ENCODE data around the gene PPP1R12B.
"Not testable (repeated sequence)": the region's sequence is repeated elsewhere in the genome, so short reads cannot be mapped to it uniquely, and the experiment has no call there.

PPP1R12B gene

GRCh38 chr1:202479661-202480060 is 131.2 kb downstream of the PPP1R12B start:
- H3K4me1 ChIP-seq (ENCODE audit: control insufficient read depth, insufficient read depth, low read length); H3K27ac ChIP-seq (ENCODE audit: extremely low read depth, low read depth, low read length); H3K9me3 ChIP-seq (ENCODE audit: control insufficient read depth, insufficient read depth, low read depth, low read length); H3K4me3 ChIP-seq (ENCODE audit: low read depth, low read length); POLR2A ChIA-PET; H3K36me3 ChIP-seq (ENCODE audit: control insufficient read depth in 2 of 2, insufficient read depth in 1 of 2, low read length in 2 of 2): not testable (repeated sequence)
- CTCF ChIA-PET: interaction anchor here (1.1 kb wide), 1 partner anchor 120 kb away, joined by 3 read pairs; no protein-coding TSS in a partner anchor

GRCh38 chr1:202480640-202481039 is 132.1 kb downstream of the PPP1R12B start:
- CTCF ChIA-PET; H3K4me3 ChIP-seq (ENCODE audit: low read depth, low read length); H3K27ac ChIP-seq (ENCODE audit: extremely low read depth, low read depth, low read length); H3K9me3 ChIP-seq (ENCODE audit: control insufficient read depth, insufficient read depth, low read depth, low read length); H3K4me1 ChIP-seq (ENCODE audit: control insufficient read depth, insufficient read depth, low read length); POLR2A ChIA-PET; H3K36me3 ChIP-seq (ENCODE audit: control insufficient read depth in 2 of 2, insufficient read depth in 1 of 2, low read length in 2 of 2): not testable (repeated sequence)

DNA sequence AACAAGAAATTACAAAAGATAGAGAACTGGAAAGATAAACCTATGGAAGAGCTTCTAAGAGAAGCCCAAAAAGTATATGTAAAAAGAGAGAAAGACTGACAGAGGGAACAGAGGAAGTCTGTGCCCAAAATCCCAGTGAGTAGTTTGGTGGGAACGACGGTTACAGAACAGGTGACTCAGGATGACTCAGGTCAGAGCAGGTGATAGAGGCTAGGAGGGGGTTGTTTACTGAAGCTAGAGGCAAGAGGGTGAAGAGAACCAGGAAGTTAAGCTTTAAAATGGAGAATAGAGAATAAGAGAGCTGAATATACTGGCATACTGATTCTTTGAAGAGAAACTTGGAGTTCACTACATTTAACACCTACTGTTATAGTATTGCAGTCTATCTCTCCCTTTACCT is 134.9 kb downstream of the PPP1R12B start:
- H3K36me3 ChIP-seq (ENCODE audit: control insufficient read depth in 2 of 2, insufficient read depth in 1 of 2, low read length in 2 of 2); H3K4me1 ChIP-seq (ENCODE audit: control insufficient read depth, insufficient read depth, low read length); H3K9me3 ChIP-seq (ENCODE audit: control insufficient read depth, insufficient read depth, low read depth, low read length); CTCF ChIA-PET; H3K4me3 ChIP-seq (ENCODE audit: low read depth, low read length); H3K27ac ChIP-seq (ENCODE audit: extremely low read depth, low read depth, low read length): not testable (repeated sequence)
- POLR2A ChIA-PET: interaction anchor here (0.7 kb wide), 1 partner anchor 108 kb away, joined by 4 read pairs; no protein-coding TSS in a partner anchor

- not testable (repeated sequence) for H3K4me1 ChIP-seq (ENCODE audit: control insufficient read depth, insufficient read depth, low read length)
Observed at GRCh38 chr1:202484032-202484431, 135.5 kb downstream of the PPP1R12B start.

GRCh38 chr1:202484820-202485219 is 136.3 kb downstream of the PPP1R12B start:
- H3K27ac ChIP-seq (ENCODE audit: extremely low read depth, low read depth, low read length); H3K4me3 ChIP-seq (ENCODE audit: low read depth, low read length); H3K9me3 ChIP-seq (ENCODE audit: control insufficient read depth, insufficient read depth, low read depth, low read length); H3K36me3 ChIP-seq (ENCODE audit: control insufficient read depth in 2 of 2, insufficient read depth in 1 of 2, low read length in 2 of 2); H3K4me1 ChIP-seq (ENCODE audit: control insufficient read depth, insufficient read depth, low read length); POLR2A ChIA-PET: not testable (repeated sequence)
- CTCF ChIA-PET: interaction anchor here (0.6 kb wide), 1 partner anchor 540 kb away, joined by 3 read pairs; no protein-coding TSS in a partner anchor

More at GRCh38 chr1:202484032-202484431, 135.5 kb downstream of the PPP1R12B start:
- H3K9me3 ChIP-seq (ENCODE audit: control insufficient read depth, insufficient read depth, low read depth, low read length); POLR2A ChIA-PET; H3K27ac ChIP-seq (ENCODE audit: extremely low read depth, low read depth, low read length); CTCF ChIA-PET; H3K4me3 ChIP-seq (ENCODE audit: low read depth, low read length); H3K36me3 ChIP-seq (ENCODE audit: control insufficient read depth in 2 of 2, insufficient read depth in 1 of 2, low read length in 2 of 2): not testable (repeated sequence)

DNA sequence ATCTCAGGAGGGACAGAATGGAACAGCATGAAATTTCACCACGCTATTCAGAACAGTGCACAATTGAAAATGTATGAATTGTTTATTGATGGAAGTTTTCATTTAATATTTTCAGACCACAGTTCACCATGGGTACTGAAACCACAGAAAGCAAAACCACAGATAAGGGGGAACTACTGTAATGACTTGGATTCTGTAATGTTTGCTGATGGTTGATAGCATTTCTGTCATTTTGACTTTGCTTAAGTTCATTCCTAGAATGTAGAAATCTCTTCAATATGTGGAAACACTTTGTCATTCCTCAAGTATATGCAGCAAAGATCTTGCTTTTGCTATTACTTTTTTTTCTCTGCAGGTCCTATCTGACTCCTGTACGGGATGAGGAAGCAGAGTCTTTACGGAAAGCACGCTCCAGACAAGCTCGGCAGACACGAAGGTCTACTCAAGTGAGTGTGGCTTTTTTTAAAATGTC is 139.7 kb downstream of the PPP1R12B start:
- H3K36me3 ChIP-seq (ENCODE audit: control insufficient read depth in 2 of 2, insufficient read depth in 1 of 2, low read length in 2 of 2); H3K27ac ChIP-seq (ENCODE audit: extremely low read depth, low read depth, low read length); H3K9me3 ChIP-seq (ENCODE audit: control insufficient read depth, insufficient read depth, low read depth, low read length); H3K4me1 ChIP-seq (ENCODE audit: control insufficient read depth, insufficient read depth, low read length); H3K4me3 ChIP-seq (ENCODE audit: low read depth, low read length); CTCF ChIA-PET; POLR2A ChIA-PET: not testable (repeated sequence)

DNA sequence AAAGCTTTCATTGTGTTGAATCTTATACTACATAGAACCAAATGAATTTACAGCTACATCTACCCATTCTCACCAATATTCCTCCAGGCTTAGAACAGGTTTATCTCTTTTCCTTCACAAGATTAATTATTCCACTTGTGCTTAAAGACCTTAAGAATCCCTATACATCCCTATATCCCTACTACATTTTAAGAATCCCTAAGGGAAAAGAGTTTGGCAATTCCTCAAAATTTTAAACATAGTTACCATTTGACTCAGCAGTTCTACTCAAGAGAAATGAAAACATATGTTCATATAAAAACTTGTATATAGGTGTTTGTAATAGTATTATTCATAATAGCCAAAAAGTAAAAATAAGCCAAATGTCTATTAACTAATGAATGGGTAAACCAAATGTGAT is 140.6 kb downstream of the PPP1R12B start:
- CTCF ChIA-PET; POLR2A ChIA-PET; H3K4me3 ChIP-seq (ENCODE audit: low read depth, low read length); H3K27ac ChIP-seq (ENCODE audit: extremely low read depth, low read depth, low read length); H3K36me3 ChIP-seq (ENCODE audit: control insufficient read depth in 2 of 2, insufficient read depth in 1 of 2, low read length in 2 of 2); H3K9me3 ChIP-seq (ENCODE audit: control insufficient read depth, insufficient read depth, low read depth, low read length); H3K4me1 ChIP-seq (ENCODE audit: control insufficient read depth, insufficient read depth, low read length): not testable (repeated sequence)

DNA sequence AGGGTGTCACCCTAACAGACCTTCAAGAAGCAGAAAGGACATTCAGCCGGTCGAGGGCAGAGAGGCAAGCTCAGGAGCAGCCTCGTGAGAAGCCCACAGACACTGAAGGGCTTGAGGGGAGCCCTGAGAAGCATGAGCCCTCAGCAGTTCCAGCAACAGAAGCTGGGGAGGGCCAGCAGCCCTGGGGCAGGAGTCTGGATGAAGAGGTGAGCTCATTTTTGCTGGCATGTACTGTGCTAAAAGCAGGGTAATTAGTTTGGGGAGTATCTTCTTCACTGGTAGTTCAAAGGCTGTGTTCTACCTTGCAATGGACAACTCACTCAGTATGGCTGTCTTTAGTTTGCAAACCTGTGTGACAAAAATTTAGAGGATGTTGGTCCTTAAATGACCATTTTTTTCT is 144.6 kb downstream of the PPP1R12B start:
- POLR2A ChIA-PET; CTCF ChIA-PET; H3K9me3 ChIP-seq (ENCODE audit: control insufficient read depth, insufficient read depth, low read depth, low read length); H3K4me3 ChIP-seq (ENCODE audit: low read depth, low read length); H3K4me1 ChIP-seq (ENCODE audit: control insufficient read depth, insufficient read depth, low read length); H3K27ac ChIP-seq (ENCODE audit: extremely low read depth, low read depth, low read length): not testable (repeated sequence)
- peaks cover 0 to 19% of the 10 kb centered on the region in 2 experiments; a peak in 1 of 3 replicates for H3K36me3 ChIP-seq (ENCODE audit: control insufficient read depth in 2 of 2, insufficient read depth in 1 of 2, low read length in 2 of 2)
- peak; percentile 58 for TF ChIP-seq WT1 (tag by site-specific recombination; IDR thresholded peaks at IDR 0.05)
